Stimulated activated CD4-positive, alpha-beta T cell treated with anti-CD3 and anti-CD28 coated beads, Interleukin-15, amount 100 ng/mL, for 24 hours (primary cell): ENCODE data around the gene NSD1.
A peak's percentile ranks its signal among the peaks of the same experiment; 100 is the strongest.

Source experiments
- DNase-seq: peaks from one replicate; pipeline ENCODE4 v3.0.0-alpha.2; 2020

Gene NSD1

GRCh38 chr5:177310332-177310731 is 176.8 kb downstream of the NSD1 start:
- DNase-seq, result no peak

GRCh38 chr5:177310757-177311391 is 177.3 kb downstream of the NSD1 start:
- peak; percentile 41 for DNase-seq

- DNase-seq, result no peak
These were observed 177.8 kb downstream of the NSD1 start for GRCh38 chr5:177311392-177311722.

GRCh38 chr5:177311723-177312648 is 178.4 kb downstream of the NSD1 start, which contains the start of gene MXD3:
TSS of gene MXD3 (minus strand) at chr5:177311898. CDS start at chr5:177311830, 68 bp downstream.
- DNase-seq, result peak; percentile 100

- DNase-seq, result peak; percentile 73
These were observed 179.1 kb downstream of the NSD1 start for GRCh38 chr5:177312649-177313181.

GRCh38 chr5:177313561-177314259 is 180.1 kb downstream of the NSD1 start:
- no peak for DNase-seq

- DNase-seq, result no peak
These were observed 181.1 kb downstream of the NSD1 start for GRCh38 chr5:177314376-177315342.

GRCh38 chr5:177315411-177315810 is 181.8 kb downstream of the NSD1 start:
- DNase-seq, result no peak

- no peak for DNase-seq
These were observed 182.4 kb downstream of the NSD1 start for GRCh38 chr5:177316005-177316404.

GRCh38 chr5:177317959-177318377 is 184.4 kb downstream of the NSD1 start:
- DNase-seq, result peak; percentile 83

GRCh38 chr5:177319913-177320588 is 186.5 kb downstream of the NSD1 start:
- no peak for DNase-seq

GRCh38 chr5:177320879-177321278 is 187.3 kb downstream of the NSD1 start:
- no peak for DNase-seq

GRCh38 chr5:177325868-177326381 is 192.4 kb downstream of the NSD1 start:
- no peak for DNase-seq

- peak; percentile 17 for DNase-seq
These were observed 194.3 kb downstream of the NSD1 start for GRCh38 chr5:177327539-177328522.

GRCh38 chr5:177328545-177329231 is 195.1 kb downstream of the NSD1 start:
- DNase-seq, result no peak

GRCh38 chr5:177329883-177330282 is 196.3 kb downstream of the NSD1 start:
- DNase-seq, result no peak

- no peak for DNase-seq
These were observed 197.6 kb downstream of the NSD1 start for GRCh38 chr5:177330991-177331842.
